ENCODE measurements around the gene SH2D4B. TPM values are rescaled to one million over a fixed set of nuclear protein-coding genes. Genes with fewer than 3 reads are reported as not detected.
A peak's percentile ranks its signal among the peaks of the same experiment; 100 is the strongest.

The SH2D4B gene
- total RNA-seq, 2 experiments from 2014 or later = 0.16 to 0.31 TPM

GRCh38 chr10:80501381-80501912, 36.3 kb upstream of the SH2D4B start:
- Mint-ChIP-seq H3K27ac (peak overlapping the region; percentile 78), H3K27me3 (no peaks in the 10 kb centered on the region), H3K4me1 (ENCODE audit: low read depth) (peaks cover 99% of the 10 kb centered on the region), H3K4me3 (peak overlapping the region; percentile 27), H3K36me3 (ENCODE audit: low read depth) (peaks cover 77% of the 10 kb centered on the region), H3K9me3 (no peaks in the 10 kb centered on the region)
- Histone ChIP-seq H3K27ac (ENCODE audit: low read depth in 1 of 2, low read length in 2 of 2) (peak overlapping the region; percentile 49 to 54), H3K4me3 (ENCODE audit: low read length) (no peak overlapping the region), H3K36me3 (ENCODE audit: insufficient read depth, low read length) (peaks cover 41% of the 10 kb centered on the region), H3K27me3 (ENCODE audit: control insufficient read depth in 1 of 2, insufficient read depth in 2 of 2, low read length in 2 of 2) (no peaks in the 10 kb centered on the region), H3K4me1 (ENCODE audit: insufficient read depth, low read length) (peaks cover 93% of the 10 kb centered on the region), H3K9me3 (ENCODE audit: control insufficient read depth in 1 of 2, insufficient read depth in 1 of 2, low read length in 2 of 2) (no peaks in the 10 kb centered on the region)
- ATAC-seq (ENCODE audit: poor library complexity) (no peak), DNase-seq (peak in 1 of 14 experiments; percentile 19)
- no peak for TF ChIP-seq CTCF (IDR thresholded peaks at IDR 0.05)
- CTCF ChIA-PET = interaction anchor here (0.7 to 11.6 kb wide), 5 partner anchors 14 to 119 kb away, joined by 4 to 250 read pairs (median 6); no protein-coding TSS in a partner anchor
- POLR2A ChIA-PET = interaction anchor here (0.7 to 12.8 kb wide), 5 partner anchors 13 to 123 kb away, joined by 3 to 302 read pairs (median 6); no protein-coding TSS in a partner anchor
- intact Hi-C loops (cut with DNase I, micrococcal nuclease) = loop anchor here in 1 of 2 experiments (2.0 kb wide), 1 partner anchor 15 kb away; no protein-coding TSS in a partner anchor

- ChIA-PET POLR2A (interaction anchor here (1.1 to 12.8 kb wide), 3 partner anchors 13 to 35 kb away, joined by 3 to 302 read pairs (median 158); no protein-coding TSS in a partner anchor), CTCF (interaction anchor here (0.8 to 11.6 kb wide), 5 partner anchors 15 to 124 kb away, joined by 3 to 250 read pairs (median 5); no protein-coding TSS in a partner anchor)
- H3K27me3 Mint-ChIP-seq = no peaks in the 10 kb centered on the region
Observed at GRCh38 chr10:80501913-80502521, 35.7 kb upstream of the SH2D4B start.

More at GRCh38 chr10:80501913-80502521, 35.7 kb upstream of the SH2D4B start:
- Histone ChIP-seq H3K36me3 (ENCODE audit: insufficient read depth, low read length) (peaks cover 42% of the 10 kb centered on the region), H3K27me3 (ENCODE audit: control insufficient read depth in 1 of 2, insufficient read depth in 2 of 2, low read length in 2 of 2) (no peaks in the 10 kb centered on the region), H3K4me1 (ENCODE audit: insufficient read depth, low read length) (peaks cover 91% of the 10 kb centered on the region), H3K9me3 (ENCODE audit: control insufficient read depth in 1 of 2, insufficient read depth in 1 of 2, low read length in 2 of 2) (no peaks in the 10 kb centered on the region), H3K4me3 (ENCODE audit: low read length) (no peak overlapping the region), H3K27ac (ENCODE audit: low read depth in 1 of 2, low read length in 2 of 2) (peak overlapping the region; percentile 49 to 54)
- Mint-ChIP-seq H3K27ac (peak overlapping the region; percentile 78), H3K36me3 (ENCODE audit: low read depth) (peaks cover 76% of the 10 kb centered on the region), H3K9me3 (no peaks in the 10 kb centered on the region), H3K4me3 (peak overlapping the region; percentile 27), H3K4me1 (ENCODE audit: low read depth) (peaks cover 94% of the 10 kb centered on the region)
- no peak for ATAC-seq (ENCODE audit: poor library complexity)
- intact Hi-C loops (cut with DNase I, micrococcal nuclease) = loop anchor here in 1 of 2 experiments (2.0 kb wide), 1 partner anchor 15 kb away; no protein-coding TSS in a partner anchor
- no peak for TF ChIP-seq CTCF (IDR thresholded peaks at IDR 0.05)
- DNase-seq = peak in 1 of 14 experiments; percentile 5
